ENCODE data around the gene AIMP2.
"Not testable (repeated sequence)": the region's sequence is repeated elsewhere in the genome, so short reads cannot be mapped to it uniquely, and the experiment has no call there.

GRCh38 chr7:6051185-6051584 is 42.1 kb downstream of the AIMP2 start:
- not testable (repeated sequence) for TF ChIP-seq POLR2A, CTCF (IDR thresholded peaks at IDR 0.05)
